NCI-H510A treated with DMSO at 0.1 percent for 48 hours (cell line): ENCODE data around the gene TEX13B.

Source experiments
- DNase-seq: peaks from one replicate; lab custom pipeline; 2025; lab: John Stamatoyannopoulos, UW

Gene TEX13B

DNA sequence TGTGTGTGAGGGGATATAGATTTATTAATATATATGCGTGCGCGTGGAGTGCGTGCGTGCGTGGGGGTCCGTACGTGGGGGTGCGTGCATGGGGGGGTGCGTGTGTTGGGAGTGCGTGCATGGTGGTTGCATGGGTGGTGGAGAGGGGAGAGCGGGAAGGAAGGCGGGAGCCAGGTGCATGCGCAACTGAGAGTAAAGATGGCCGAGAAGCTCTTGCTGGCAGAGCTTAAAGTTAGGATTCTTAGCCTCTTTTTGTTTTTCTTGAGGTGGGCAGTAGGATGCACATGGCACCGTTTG is 45.8 kb downstream of the TEX13B start:
- DNase-seq: no peak

DNA sequence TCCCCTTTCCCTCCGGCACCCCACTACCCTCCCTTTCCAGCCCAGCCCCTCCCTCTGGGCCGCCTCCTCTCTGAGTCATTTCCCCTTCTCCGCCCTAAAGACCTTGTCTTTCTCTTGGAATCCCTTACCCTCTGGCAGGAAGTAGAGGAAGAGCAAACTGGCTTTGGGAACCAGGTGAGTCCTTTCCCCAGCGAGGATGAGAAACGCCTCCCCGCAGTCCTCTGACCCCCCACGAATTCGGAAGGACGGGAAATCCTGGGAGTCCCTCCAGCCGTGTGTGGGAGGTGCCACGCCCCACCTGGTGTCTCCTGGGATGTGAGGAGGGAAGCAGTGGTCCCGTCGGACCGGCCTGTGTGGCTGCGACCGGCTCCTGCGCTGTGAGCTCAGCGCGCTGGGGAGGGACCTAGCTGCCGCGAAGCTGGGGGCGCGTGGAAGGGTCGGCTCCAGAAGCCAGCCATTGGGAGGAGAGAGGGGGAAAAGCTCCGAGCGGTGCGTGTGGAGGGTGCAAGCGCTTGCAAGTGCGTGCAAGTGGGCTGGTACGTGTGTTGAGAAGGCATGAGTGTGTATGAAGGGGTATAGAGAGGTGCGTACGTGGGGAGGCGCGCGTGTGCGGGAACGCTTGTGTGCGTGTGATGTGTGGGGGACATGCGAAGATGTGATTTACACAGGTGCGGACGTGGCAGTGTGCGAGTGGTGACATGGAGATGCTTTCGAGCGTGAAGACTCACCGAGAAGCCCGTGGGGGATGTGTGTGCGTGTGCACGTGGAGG is 46.3 kb downstream of the TEX13B start:
- DNase-seq: no peak

DNA sequence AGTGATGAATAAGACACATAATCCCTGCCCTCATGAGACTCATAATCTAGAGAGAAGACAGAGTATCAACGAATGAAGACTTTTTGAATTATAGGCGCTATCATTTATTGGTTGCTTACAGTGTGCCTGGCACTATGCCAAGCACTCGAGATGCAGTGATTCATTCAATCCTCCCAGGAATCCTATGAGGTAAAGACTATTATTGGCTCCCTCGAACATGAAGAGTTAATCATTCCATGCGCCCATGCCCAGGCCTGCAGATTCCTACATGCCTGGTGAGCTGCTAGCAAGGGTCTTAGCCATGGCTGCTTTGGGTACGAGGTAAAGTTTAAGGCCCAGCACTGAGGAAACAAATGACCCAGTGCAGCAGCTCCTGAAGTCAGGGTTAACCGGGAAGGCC is 47.0 kb downstream of the TEX13B start:
- peak; percentile 0 for DNase-seq

DNA sequence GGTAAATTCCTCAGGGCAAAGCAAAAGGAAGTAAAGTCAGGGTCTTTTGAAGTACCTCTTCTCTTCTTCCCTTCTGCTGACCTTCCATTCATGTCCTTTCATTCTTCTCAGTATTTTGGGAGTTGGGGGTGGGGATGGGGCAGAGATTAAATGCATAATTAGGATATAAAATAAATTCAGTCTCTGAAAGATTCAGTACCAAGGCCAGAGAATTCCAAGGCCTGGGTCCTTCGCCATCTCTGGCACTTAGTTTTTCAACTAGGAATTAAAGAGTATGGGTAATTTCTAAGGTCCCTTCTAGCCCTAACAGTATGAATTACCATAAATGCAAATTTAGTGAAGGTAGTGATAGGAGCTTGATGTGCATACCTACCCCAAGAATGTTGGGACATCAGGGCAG is 47.9 kb downstream of the TEX13B start:
- no peak for DNase-seq
